Hepatocyte (in vitro differentiated cells): ENCODE results near the gene UGT1A10.

Source experiments
- EZH2 ChIP-seq: fragments of 200-600 bp; sonication (generic); IDR thresholded peaks from 2 replicates; pipeline ENCODE4 v1.6.1; 2016; ENCODE audit warnings: antibody characterized with exemption, mild to moderate bottlenecking, borderline replicate concordance
- EZH2phosphoT487 ChIP-seq: fragments of 200-600 bp; sonication (generic); IDR thresholded peaks from one replicate; pipeline ENCODE4 v1.6.1; 2018; ENCODE audit warnings: antibody characterized with exemption, mild to moderate bottlenecking, low read depth, moderate library complexity; ENCODE audit not compliant: unreplicated experiment, severe bottlenecking
- TF ChIP-seq, protein P1 (sequence below): fragments of 200-600 bp; sonication (generic); IDR thresholded peaks from 2 replicates; pipeline ENCODE4 v1.5.1; 2016; ENCODE audit warnings: antibody characterized with exemption, mild to moderate bottlenecking; ENCODE audit not compliant: poor library complexity

DNA sequence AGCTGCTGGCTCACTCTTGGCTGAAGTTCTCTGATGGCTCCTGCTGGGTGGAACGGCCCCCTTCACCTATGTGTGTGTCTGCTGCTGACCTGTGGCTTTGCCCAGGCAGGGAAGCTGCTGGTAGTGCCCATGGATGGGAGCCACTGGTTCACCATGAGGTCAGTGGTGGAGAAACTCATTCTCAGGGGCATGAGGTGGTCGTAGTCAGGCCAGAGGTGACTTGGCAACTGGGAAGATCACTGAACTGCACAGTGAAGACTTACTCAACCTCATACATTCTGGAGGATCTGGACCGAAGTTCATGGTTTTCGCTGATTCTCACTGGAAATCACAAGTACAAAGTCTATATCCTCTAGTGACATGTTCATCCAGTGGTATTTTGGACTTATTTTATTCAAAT is 32.7 kb upstream of the UGT1A10 start:
- TF ChIP-seq EZH2: no peak
- TF ChIP-seq, protein P1, sequence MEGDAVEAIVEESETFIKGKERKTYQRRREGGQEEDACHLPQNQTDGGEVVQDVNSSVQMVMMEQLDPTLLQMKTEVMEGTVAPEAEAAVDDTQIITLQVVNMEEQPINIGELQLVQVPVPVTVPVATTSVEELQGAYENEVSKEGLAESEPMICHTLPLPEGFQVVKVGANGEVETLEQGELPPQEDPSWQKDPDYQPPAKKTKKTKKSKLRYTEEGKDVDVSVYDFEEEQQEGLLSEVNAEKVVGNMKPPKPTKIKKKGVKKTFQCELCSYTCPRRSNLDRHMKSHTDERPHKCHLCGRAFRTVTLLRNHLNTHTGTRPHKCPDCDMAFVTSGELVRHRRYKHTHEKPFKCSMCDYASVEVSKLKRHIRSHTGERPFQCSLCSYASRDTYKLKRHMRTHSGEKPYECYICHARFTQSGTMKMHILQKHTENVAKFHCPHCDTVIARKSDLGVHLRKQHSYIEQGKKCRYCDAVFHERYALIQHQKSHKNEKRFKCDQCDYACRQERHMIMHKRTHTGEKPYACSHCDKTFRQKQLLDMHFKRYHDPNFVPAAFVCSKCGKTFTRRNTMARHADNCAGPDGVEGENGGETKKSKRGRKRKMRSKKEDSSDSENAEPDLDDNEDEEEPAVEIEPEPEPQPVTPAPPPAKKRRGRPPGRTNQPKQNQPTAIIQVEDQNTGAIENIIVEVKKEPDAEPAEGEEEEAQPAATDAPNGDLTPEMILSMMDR: no peak
- TF ChIP-seq EZH2phosphoT487: no peak
